ENCODE measurements around the gene ZC2HC1C.
A peak's percentile ranks its signal among the peaks of the same experiment; 100 is the strongest.

Gene ZC2HC1C

GRCh38 chr14:75096959-75097358 lies 27.5 kb downstream of the ZC2HC1C start:
- DNase-seq, result no peak

- DNase-seq, result no peak
These were observed 28.8 kb downstream of the ZC2HC1C start for GRCh38 chr14:75098212-75098611.

- DNase-seq, result no peak
These were observed 29.2 kb downstream of the ZC2HC1C start for GRCh38 chr14:75098682-75099081.

GRCh38 chr14:75101491-75101890 lies 32.0 kb downstream of the ZC2HC1C start:
- no peak for DNase-seq

GRCh38 chr14:75107186-75107585 lies 37.7 kb downstream of the ZC2HC1C start:
- DNase-seq, result no peak

GRCh38 chr14:75109877-75110276 lies 40.4 kb downstream of the ZC2HC1C start:
- no peak for DNase-seq

- DNase-seq, result peak in 1 of 5 experiments; percentile 68
These were observed 44.6 kb downstream of the ZC2HC1C start for GRCh38 chr14:75113932-75114539.

GRCh38 chr14:75119056-75119455 lies 49.6 kb downstream of the ZC2HC1C start:
- DNase-seq, result no peak

GRCh38 chr14:75120541-75121291 lies 51.3 kb downstream of the ZC2HC1C start:
- no peak for DNase-seq

GRCh38 chr14:75121552-75121951 lies 52.1 kb downstream of the ZC2HC1C start:
- no peak for DNase-seq

GRCh38 chr14:75123991-75124390 lies 54.5 kb downstream of the ZC2HC1C start:
- peak in 1 of 5 experiments; percentile 68 for DNase-seq

- DNase-seq, result no peak
These were observed 56.2 kb downstream of the ZC2HC1C start for GRCh38 chr14:75125617-75126016.

- DNase-seq, result peak in 3 of 5 experiments; percentile 8 to 39 (median 23)
These were observed 56.7 kb downstream of the ZC2HC1C start for GRCh38 chr14:75126121-75126544.

GRCh38 chr14:75126679-75127473 lies 57.4 kb downstream of the ZC2HC1C start, which contains the start of gene NEK9:
Gene NEK9 (minus strand): TSS chr14:75127048. CDS start chr14:75126921, 127 bp downstream.
- DNase-seq, result peak; percentile 67 to 91 (median 83)

- peak in 1 of 5 experiments; percentile 21 for DNase-seq
These were observed 58.0 kb downstream of the ZC2HC1C start for GRCh38 chr14:75127474-75127820.

- DNase-seq, result no peak
These were observed 58.6 kb downstream of the ZC2HC1C start for GRCh38 chr14:75127903-75128595.

GRCh38 chr14:75128596-75128990 lies 59.2 kb downstream of the ZC2HC1C start:
- no peak for DNase-seq
